NK-92 treated with Interleukin-12 subunit alpha and Interleukin-12 subunit beta, amount 100 ng/mL, for 24 hours (cell line): ENCODE results near the gene TMEM184B.
"Not testable (repeated sequence)": the region's sequence is repeated elsewhere in the genome, so short reads cannot be mapped to it uniquely, and the experiment has no call there.

Experiments used
- DNase-seq: peaks from one replicate; lab custom pipeline; 2025; lab: John Stamatoyannopoulos, UW

TMEM184B gene

GRCh38 chr22:38249301-38249700 lies 23.5 kb downstream of the TMEM184B start:
- no peak for DNase-seq

- DNase-seq = no peak
Measured at GRCh38 chr22:38248280-38248679, 24.5 kb downstream of the TMEM184B start.

GRCh38 chr22:38247713-38248112 lies 25.1 kb downstream of the TMEM184B start:
- DNase-seq = no peak

GRCh38 chr22:38246692-38247091 lies 26.1 kb downstream of the TMEM184B start:
- no peak for DNase-seq

- no peak for DNase-seq
Measured at GRCh38 chr22:38246046-38246658, 26.7 kb downstream of the TMEM184B start.

DNA sequence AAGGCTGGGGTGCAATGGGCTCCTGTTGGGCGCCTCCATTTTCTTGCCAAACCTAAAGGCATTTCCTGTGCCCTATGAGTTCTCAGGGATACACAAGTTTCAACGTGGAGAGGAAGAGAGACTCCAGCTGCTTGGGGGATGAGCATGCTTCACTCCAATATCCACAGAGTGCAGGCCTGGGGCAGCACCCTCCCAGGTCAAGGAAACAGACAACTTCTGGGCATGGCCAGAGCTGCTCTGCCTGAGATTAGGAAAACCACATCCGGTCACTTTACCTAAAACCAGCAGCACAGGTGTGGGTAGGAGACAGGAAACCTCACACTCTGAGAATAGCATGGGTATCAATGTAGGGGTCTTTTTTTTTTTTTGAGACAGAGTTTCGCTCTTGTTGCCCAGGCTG lies 28.7 kb downstream of the TMEM184B start:
- no peak for DNase-seq

DNA sequence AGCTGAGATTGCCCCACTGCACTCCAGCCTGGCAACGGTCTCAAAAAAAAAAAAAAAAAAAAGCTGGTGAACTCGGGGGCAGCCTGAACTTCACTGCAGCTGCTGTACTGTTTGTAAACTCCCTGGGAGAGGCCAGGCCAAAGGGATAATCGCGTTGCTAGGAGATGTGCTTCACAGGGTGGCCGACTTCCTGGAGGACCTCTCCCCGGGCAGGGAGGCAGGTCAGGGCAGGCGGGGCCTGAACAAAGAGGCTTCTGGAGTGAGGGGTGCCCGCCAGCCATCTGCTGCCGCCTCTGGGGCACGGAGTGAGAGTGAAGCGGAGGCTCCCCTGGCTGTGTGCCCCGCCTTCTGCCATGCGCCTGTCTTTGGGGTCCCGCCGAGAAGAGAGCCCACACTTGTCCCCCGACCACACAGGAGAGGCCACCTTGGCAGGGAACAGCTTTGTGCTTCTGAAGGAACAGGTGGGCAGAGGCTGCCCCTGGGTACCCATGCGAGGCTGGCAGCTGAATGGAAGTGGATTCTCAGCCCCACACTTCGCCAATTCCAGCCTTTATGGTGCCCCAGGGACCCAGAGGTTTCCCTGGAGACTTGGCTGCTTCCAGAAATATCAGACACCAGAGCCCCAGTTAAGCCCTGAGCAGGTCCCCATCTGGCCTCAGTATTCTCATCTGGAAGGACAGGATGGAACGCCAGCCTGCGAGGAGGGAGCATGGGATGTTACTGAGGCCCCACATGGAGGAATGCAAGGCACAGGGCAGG lies 29.6 kb downstream of the TMEM184B start:
- DNase-seq = no peak

DNA sequence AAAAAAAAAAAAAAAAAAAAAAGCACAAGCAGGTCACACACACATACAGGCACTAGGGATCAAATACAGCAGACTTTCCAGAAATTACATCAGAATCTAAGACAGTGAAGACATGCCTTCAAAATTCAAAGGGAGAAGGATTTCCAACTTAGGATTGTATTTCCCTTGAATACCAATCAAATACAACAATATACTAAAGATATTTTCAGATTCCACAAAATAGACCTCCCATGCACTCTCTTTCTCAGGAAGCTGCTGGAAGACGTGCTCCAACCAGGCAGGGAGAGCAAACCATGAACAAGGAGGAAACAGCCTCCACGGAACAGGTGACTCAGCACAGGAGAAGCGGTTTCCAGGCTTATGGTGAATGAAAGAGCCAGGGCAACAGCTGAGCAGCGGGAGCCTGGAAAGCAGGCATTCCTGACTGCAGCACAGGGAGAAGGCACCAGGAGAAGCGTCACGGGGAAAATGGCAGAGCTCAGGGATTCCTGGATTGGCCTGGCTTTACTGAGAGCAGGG lies 32.0 kb downstream of the TMEM184B start:
- no peak for DNase-seq

DNA sequence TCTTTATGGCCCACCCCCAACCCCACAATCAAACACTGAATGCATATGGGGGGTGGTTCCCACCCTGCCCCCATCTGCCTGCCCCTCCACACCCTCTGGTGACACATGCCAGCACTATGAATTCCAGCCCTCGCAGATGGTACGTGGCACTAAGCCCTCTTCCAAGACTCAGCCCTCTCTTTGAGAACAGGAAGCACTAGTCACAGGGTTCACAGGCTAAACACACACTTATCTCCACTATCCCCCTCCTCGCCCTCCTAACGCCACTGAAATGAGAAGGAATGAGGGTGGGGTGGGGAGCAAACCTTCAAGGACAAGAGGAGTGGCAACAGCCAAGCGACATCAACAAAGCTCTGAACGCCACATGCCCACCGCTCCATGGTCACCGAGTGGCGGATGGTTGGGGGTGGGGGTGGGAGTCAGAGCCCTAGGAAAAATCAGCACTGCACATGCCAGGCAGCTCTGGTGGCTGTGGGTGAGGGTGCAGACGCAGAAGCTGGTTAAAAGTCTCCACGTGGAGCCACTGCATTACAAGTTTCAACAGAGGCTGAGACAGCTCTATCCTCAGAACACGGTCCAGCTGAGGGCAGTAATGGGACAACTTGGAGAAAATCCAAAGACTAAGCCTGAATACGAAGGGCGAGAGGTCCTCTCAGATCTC lies 33.6 kb downstream of the TMEM184B start:
- no peak for DNase-seq

DNA sequence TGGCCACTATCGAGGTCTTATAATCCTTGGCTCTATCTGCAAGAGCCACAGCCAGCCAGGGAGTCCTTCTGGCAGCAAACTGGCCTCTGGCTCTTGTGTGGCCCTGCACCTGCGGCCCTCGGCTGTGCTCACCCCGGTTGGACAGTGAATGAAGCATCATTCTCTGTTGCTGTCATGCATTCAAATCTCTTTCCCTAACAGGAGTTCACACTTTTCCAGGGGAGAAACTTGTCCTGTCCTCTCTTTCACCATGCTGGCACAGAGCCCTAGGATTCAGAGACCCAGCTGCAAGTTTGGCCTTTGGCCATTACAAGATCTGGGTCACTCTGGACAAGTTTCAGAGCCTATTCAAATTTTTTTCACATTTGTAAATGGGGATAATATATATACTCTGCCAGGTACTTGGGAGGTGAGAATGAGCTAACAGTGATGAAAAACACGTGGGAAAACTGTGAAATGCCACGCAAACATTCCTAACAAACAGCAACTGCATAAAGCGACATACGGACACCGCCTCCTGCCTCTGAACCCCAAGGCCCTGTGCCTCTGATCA lies 34.2 kb downstream of the TMEM184B start:
- no peak for DNase-seq

GRCh38 chr22:38236786-38237185 lies 36.0 kb downstream of the TMEM184B start:
- DNase-seq = no peak

DNA sequence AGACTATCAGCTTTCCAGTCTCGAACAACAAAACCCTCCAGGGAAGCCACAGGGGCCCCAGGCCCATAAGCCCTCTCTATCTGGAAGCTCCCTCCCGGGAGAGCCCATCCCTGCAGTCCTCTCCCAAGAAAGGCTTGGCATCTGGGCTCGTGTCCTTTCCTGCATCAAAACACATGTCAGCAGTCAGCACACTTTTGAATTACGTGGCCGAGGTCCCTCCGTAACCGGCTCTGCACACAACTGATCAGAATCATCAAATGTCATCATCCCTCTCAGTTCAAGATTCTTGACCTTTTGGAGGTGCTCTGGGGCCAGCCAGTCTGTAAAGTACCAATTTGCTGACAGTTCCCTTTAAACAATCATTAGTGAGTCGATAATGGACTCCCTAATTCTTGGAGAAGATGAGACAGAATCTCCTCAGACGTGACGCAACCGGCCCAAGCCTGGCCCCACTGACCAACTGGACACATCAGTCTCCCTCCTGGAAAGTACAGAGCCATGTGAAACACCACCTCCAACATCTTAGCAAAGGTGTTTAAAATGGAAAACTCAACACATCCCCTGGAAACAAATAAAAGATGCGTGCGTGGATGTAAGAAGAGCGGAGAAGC lies 37.5 kb downstream of the TMEM184B start:
- DNase-seq = no peak

GRCh38 chr22:38233856-38234255 lies 39.0 kb downstream of the TMEM184B start:
- not testable (repeated sequence) for DNase-seq

GRCh38 chr22:38233427-38233826 lies 39.4 kb downstream of the TMEM184B start:
- no peak for DNase-seq

DNA sequence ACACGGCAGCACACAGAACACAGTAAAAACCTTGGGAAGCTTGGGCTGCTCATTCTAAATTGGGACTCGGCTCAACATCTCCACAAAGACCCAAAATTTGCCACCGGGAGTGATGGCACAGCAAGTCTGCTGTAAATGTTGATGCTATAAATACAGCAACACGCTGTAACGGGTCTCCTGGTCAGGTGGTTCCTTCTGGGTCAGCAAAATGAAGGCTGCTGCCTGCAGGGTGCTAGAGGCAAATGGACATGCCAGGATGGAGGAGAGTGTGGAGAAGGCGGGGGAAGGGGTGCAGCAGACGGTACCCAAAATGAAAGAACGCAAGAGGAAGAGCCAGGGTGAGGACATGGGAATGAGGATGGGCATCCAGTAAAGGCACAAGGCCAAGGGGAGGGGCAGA lies 40.6 kb downstream of the TMEM184B start:
- DNase-seq = no peak

- no peak for DNase-seq
Measured at GRCh38 chr22:38230916-38231315, 41.9 kb downstream of the TMEM184B start.

DNA sequence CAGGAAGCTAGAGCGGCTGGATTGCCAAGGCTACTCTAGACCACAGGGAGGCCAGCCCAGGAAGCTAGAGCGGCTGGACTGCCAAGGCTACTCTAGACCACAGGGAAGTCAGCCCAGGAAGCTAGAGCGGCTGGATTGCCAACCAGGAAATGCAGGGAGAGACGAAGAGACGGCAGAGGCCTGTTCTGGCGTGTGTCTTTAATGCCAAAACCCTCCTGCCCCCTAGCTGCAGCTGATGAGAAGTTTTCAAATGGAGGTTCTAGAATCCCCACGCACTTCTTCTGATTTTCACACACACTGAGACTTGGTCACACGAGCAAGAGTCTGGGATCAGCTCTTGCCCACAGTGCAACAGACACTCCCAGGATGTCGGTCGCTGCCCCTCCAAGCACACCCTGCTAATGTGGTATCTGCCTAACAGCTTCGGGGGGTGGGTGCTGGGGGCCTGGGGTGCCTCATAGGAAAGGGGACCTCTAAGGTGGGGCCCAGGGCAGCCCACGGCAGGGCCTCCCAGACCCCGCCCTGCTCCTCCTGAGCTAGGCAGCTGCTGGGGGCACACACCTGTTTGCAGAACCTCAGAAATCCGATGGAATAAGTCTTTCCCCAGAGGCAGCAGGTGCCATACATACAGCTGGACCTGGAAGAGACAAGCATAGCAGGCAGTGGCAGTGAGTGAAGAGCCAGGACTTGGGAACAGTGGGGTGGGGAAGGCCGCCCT lies 42.5 kb downstream of the TMEM184B start:
- DNase-seq = no peak

- no peak for DNase-seq
Measured at GRCh38 chr22:38228873-38229740, 43.7 kb downstream of the TMEM184B start.

GRCh38 chr22:38228326-38228872 lies 44.4 kb downstream of the TMEM184B start:
- no peak for DNase-seq
